Measurements from ENCODE around the gene MBOAT2. TPM values are rescaled to one million over a fixed set of nuclear protein-coding genes. Genes with fewer than 3 reads are reported as not detected.

Gene MBOAT2
- total RNA-seq, 1 experiment from 2014 or later: 40.9 TPM

GRCh38 chr2:8884812-8885211, 118.7 kb downstream of the MBOAT2 start:
- no peak for TF ChIP-seq CTCF (IDR thresholded peaks at IDR 0.05; ENCODE audit: unreplicated experiment)
- Mint-ChIP-seq H3K36me3 (ENCODE audit: insufficient read depth, unreplicated experiment) (no peaks in the 10 kb centered on the region), H3K4me3 (ENCODE audit: low read depth, unreplicated experiment) (no peak overlapping the region), H3K27me3 (ENCODE audit: unreplicated experiment) (no peaks in the 10 kb centered on the region), H3K4me1 (ENCODE audit: low read depth, unreplicated experiment) (no peaks in the 10 kb centered on the region), H3K27ac (ENCODE audit: unreplicated experiment) (no peak overlapping the region), H3K9me3 (ENCODE audit: low read depth, unreplicated experiment) (no peaks in the 10 kb centered on the region)
- intact Hi-C loops (cut with micrococcal nuclease; ENCODE audit: unreplicated experiment): no loop called here
- CTCF ChIA-PET: no interaction called here
- DNase-seq: no peak
- no TSS peak for BruUV-seq (replicated peaks)

GRCh38 chr2:8882094-8882493, 121.4 kb downstream of the MBOAT2 start:
- Mint-ChIP-seq H3K9me3 (ENCODE audit: low read depth, unreplicated experiment) (no peaks in the 10 kb centered on the region), H3K27ac (ENCODE audit: unreplicated experiment) (no peak overlapping the region), H3K27me3 (ENCODE audit: unreplicated experiment) (no peaks in the 10 kb centered on the region), H3K4me1 (ENCODE audit: low read depth, unreplicated experiment) (no peaks in the 10 kb centered on the region), H3K36me3 (ENCODE audit: insufficient read depth, unreplicated experiment) (no peaks in the 10 kb centered on the region), H3K4me3 (ENCODE audit: low read depth, unreplicated experiment) (no peak overlapping the region)
- no TSS peak for BruUV-seq (replicated peaks)
- TF ChIP-seq CTCF (IDR thresholded peaks at IDR 0.05; ENCODE audit: unreplicated experiment): no peak
- CTCF ChIA-PET: interaction anchor here (0.9 kb wide), 1 partner anchor 258 kb away, joined by 4 read pairs; no protein-coding TSS in a partner anchor
- intact Hi-C loops (cut with micrococcal nuclease; ENCODE audit: unreplicated experiment): no loop called here
- DNase-seq: peak; percentile 32

- intact Hi-C loops (cut with micrococcal nuclease; ENCODE audit: unreplicated experiment): no loop called here
- Mint-ChIP-seq H3K4me3 (ENCODE audit: low read depth, unreplicated experiment) (no peak overlapping the region), H3K27ac (ENCODE audit: unreplicated experiment) (no peak overlapping the region), H3K36me3 (ENCODE audit: insufficient read depth, unreplicated experiment) (no peaks in the 10 kb centered on the region), H3K9me3 (ENCODE audit: low read depth, unreplicated experiment) (no peaks in the 10 kb centered on the region), H3K4me1 (ENCODE audit: low read depth, unreplicated experiment) (no peaks in the 10 kb centered on the region), H3K27me3 (ENCODE audit: unreplicated experiment) (no peaks in the 10 kb centered on the region)
- TF ChIP-seq CTCF (IDR thresholded peaks at IDR 0.05; ENCODE audit: unreplicated experiment): no peak
- CTCF ChIA-PET: no interaction called here
- no peak for DNase-seq
- no TSS peak for BruUV-seq (replicated peaks)
Observed at GRCh38 chr2:8877894-8878293, 125.6 kb downstream of the MBOAT2 start.

- no TSS peak for BruUV-seq (replicated peaks)
- H3K27ac Mint-ChIP-seq (ENCODE audit: unreplicated experiment): no peak overlapping the region
- no peaks in the 10 kb centered on the region for H3K36me3 Mint-ChIP-seq (ENCODE audit: insufficient read depth, unreplicated experiment)
- DNase-seq: no peak
- no peaks in the 10 kb centered on the region for H3K9me3 Mint-ChIP-seq (ENCODE audit: low read depth, unreplicated experiment)
- CTCF ChIA-PET: no interaction called here
- H3K4me3 Mint-ChIP-seq (ENCODE audit: low read depth, unreplicated experiment): no peak overlapping the region
- no peaks in the 10 kb centered on the region for H3K27me3 Mint-ChIP-seq (ENCODE audit: unreplicated experiment)
- intact Hi-C loops (cut with micrococcal nuclease; ENCODE audit: unreplicated experiment): no loop called here
- H3K4me1 Mint-ChIP-seq (ENCODE audit: low read depth, unreplicated experiment): no peaks in the 10 kb centered on the region
- TF ChIP-seq CTCF (IDR thresholded peaks at IDR 0.05; ENCODE audit: unreplicated experiment): no peak
Observed at GRCh38 chr2:8877332-8877731, 126.2 kb downstream of the MBOAT2 start.
